Neural cell (in vitro differentiated cells): Measurements from ENCODE around the gene LRP2. TPM values are rescaled to one million over a fixed set of nuclear protein-coding genes. Genes with fewer than 3 reads are reported as not detected.

Experiments used
- H2AFZ ChIP-seq: fragments of 200-600, 300-800 bp; sonication (generic), shearing (Covaris generic); 2 replicates; pipeline ENCODE4 v1.6.0; 2014; ENCODE audit warnings: low read depth, mild to moderate bottlenecking, antibody characterized with exemption, low read length, moderate library complexity
- H3F3A ChIP-seq: fragments of 200-600 bp; shearing (Covaris generic); 2 replicates; pipeline ENCODE4 v1.6.1; 2016; ENCODE audit warnings: mild to moderate bottlenecking, moderate library complexity, mixed read lengths, antibody characterized with exemption, low read length; ENCODE audit not compliant: insufficient read depth, poor library complexity, severe bottlenecking
- H3K27ac ChIP-seq: fragments of 200-600, 300-800 bp; sonication (generic), shearing (Covaris generic); 2 replicates; pipeline ENCODE4 v1.5.1; 2014; ENCODE audit warnings: mild to moderate bottlenecking, low read length, moderate library complexity
- H3K27me3 ChIP-seq: fragments of 300-800, 200-600 bp; sonication (generic), shearing (Covaris generic); 2 replicates; pipeline ENCODE4 v1.6.0; 2014; ENCODE audit warnings: mild to moderate bottlenecking, low read depth, low read length, moderate library complexity; ENCODE audit not compliant: insufficient read depth
- H3K36me3 ChIP-seq: fragments of 300-800, 200-600 bp; sonication (generic), shearing (Covaris generic); 2 replicates; pipeline ENCODE4 v1.5.1; 2014; ENCODE audit warnings: mild to moderate bottlenecking, antibody characterized with exemption, low read length, moderate library complexity; ENCODE audit not compliant: insufficient read depth
- H3K4me2 ChIP-seq: fragments of 300-800, 200-600 bp; sonication (generic), shearing (Covaris generic); 2 replicates; pipeline ENCODE4 v1.6.0; 2014; ENCODE audit warnings: mild to moderate bottlenecking, low read length
- H3K4me3 ChIP-seq: fragments of 300-800, 200-600 bp; sonication (generic), shearing (Covaris generic); 2 replicates; pipeline ENCODE4 v1.5.1; 2014; ENCODE audit warnings: mild to moderate bottlenecking, low read length, moderate library complexity
- H3K79me2 ChIP-seq: fragments of 200-600 bp; shearing (Covaris generic); replicated peaks from 2 replicates; pipeline ENCODE4 v1.6.0; 2014; ENCODE audit warnings: mild to moderate bottlenecking, low read length, moderate library complexity; ENCODE audit not compliant: insufficient read depth
- H3K9ac ChIP-seq: fragments of 300-800, 200-600 bp; sonication (generic), shearing (Covaris generic); 2 replicates; pipeline ENCODE4 v1.6.1; 2016; ENCODE audit warnings: mild to moderate bottlenecking, low read length, mixed read lengths
- H3K9me2 ChIP-seq: fragments of 200-600 bp; shearing (Covaris generic); 2 replicates; pipeline ENCODE4 v1.6.1; 2016; ENCODE audit warnings: mild to moderate bottlenecking, low read length, mixed read lengths; ENCODE audit not compliant: insufficient read depth
- H3K9me3 ChIP-seq: fragments of 200-600, 300-800 bp; sonication (generic), shearing (Covaris generic); 2 replicates; pipeline ENCODE4 v1.6.1; 2016; ENCODE audit warnings: mild to moderate bottlenecking, mixed run types, low read length, moderate library complexity, mixed read lengths
- H4K20me1 ChIP-seq: fragments of 200-600 bp; shearing (Covaris generic); 2 replicates; pipeline ENCODE4 v1.6.1; 2016; ENCODE audit warnings: mild to moderate bottlenecking, mixed run types; ENCODE audit not compliant: insufficient read depth
- EP300 ChIP-seq: fragments of 450-650 bp; conservative IDR thresholded peaks from 2 replicates; pipeline ENCODE4 v1.6.1; 2014; ENCODE audit warnings: antibody characterized with exemption, mild to moderate bottlenecking, moderate library complexity; ENCODE audit not compliant: poor library complexity, severe bottlenecking
- EZH2 ChIP-seq: fragments of 200-600, 300-800 bp; shearing (Covaris generic), sonication (generic); IDR thresholded peaks from 2 replicates; pipeline ENCODE4 v1.6.1; 2014; ENCODE audit warnings: antibody characterized with exemption, low read length, borderline replicate concordance, mild to moderate bottlenecking; ENCODE audit not compliant: insufficient read depth, poor library complexity, severe bottlenecking
- MXI1 ChIP-seq: fragments of 450-650 bp; conservative IDR thresholded peaks from 2 replicates; pipeline ENCODE4 v1.6.1; 2014; ENCODE audit warnings: antibody characterized with exemption, mild to moderate bottlenecking; ENCODE audit not compliant: poor library complexity, severe bottlenecking
- POLR2AphosphoS5 ChIP-seq: IDR thresholded peaks from 2 replicates; pipeline ENCODE4 v1.6.1; 2012
- RAD21 ChIP-seq: fragments of 450-650 bp; conservative IDR thresholded peaks from 2 replicates; pipeline ENCODE4 v1.6.1; 2014; ENCODE audit warnings: antibody characterized with exemption, mild to moderate bottlenecking, moderate library complexity
- SMC3 ChIP-seq: fragments of 450-650 bp; conservative IDR thresholded peaks from 2 replicates; pipeline ENCODE4 v1.6.1; 2014; ENCODE audit warnings: antibody characterized with exemption, mild to moderate bottlenecking, moderate library complexity; ENCODE audit not compliant: poor library complexity
- TAF1 ChIP-seq: IDR thresholded peaks from 2 replicates; pipeline ENCODE4 v1.6.1; 2012; ENCODE audit warnings: low read depth
- polyA plus RNA-seq: library from polyadenylated mRNA; depleted of rRNA; stranded (reverse); fragments of >200 nt; gene quantifications from 2 replicates; pipeline ENCODE4 v1.2.3, GENCODE V29; 2014
- TF ChIP-seq, protein P1 (sequence below): IDR thresholded peaks from 2 replicates; pipeline ENCODE4 v1.6.1; 2012; ENCODE audit warnings: borderline replicate concordance
- TF ChIP-seq, protein P2 (sequence below): fragments of 450-650 bp; IDR thresholded peaks from 2 replicates; pipeline ENCODE4 v1.5.1; 2014; ENCODE audit warnings: antibody characterized with exemption, mild to moderate bottlenecking, moderate library complexity; ENCODE audit not compliant: poor library complexity, severe bottlenecking

LRP2 gene
- polyA plus RNA-seq, 1 donor from 2014 or later = 1.8 TPM

DNA sequence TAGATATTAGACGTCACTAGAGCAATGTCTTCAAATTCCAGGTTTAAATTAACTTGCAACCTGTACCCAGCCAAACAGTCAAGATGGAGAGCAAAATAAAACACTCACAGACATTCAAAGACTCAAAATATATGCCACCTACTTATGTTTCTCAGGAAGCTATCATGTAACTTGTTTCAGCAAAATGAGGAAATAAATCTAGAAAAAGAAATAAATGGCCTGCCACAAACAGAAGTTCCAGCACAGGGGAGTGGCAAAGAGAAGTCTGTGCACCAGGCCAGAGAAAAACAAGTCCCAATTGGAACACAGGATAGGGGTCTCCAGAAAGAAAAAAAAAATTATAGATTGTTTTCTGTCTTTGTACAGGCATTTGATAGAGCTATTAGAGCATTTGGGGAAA, 96.7 kb downstream of the LRP2 start:
- Histone ChIP-seq H3K36me3 (no peaks in the 10 kb centered on the region), H3K27ac (no peak overlapping the region), H3K9ac (no peak overlapping the region), H3K9me2 (no peaks in the 10 kb centered on the region), H3F3A (no peaks in the 10 kb centered on the region), H3K27me3 (no peaks in the 10 kb centered on the region), H2AFZ (no peak overlapping the region), H3K4me3 (no peak overlapping the region), H3K4me2 (no peak overlapping the region), H3K79me2 (no peaks in the 10 kb centered on the region), H4K20me1 (no peaks in the 10 kb centered on the region), H3K9me3 (no peaks in the 10 kb centered on the region)
- TF ChIP-seq POLR2AphosphoS5 = no peak
- no peak for TF ChIP-seq MXI1
- TF ChIP-seq, protein P1, sequence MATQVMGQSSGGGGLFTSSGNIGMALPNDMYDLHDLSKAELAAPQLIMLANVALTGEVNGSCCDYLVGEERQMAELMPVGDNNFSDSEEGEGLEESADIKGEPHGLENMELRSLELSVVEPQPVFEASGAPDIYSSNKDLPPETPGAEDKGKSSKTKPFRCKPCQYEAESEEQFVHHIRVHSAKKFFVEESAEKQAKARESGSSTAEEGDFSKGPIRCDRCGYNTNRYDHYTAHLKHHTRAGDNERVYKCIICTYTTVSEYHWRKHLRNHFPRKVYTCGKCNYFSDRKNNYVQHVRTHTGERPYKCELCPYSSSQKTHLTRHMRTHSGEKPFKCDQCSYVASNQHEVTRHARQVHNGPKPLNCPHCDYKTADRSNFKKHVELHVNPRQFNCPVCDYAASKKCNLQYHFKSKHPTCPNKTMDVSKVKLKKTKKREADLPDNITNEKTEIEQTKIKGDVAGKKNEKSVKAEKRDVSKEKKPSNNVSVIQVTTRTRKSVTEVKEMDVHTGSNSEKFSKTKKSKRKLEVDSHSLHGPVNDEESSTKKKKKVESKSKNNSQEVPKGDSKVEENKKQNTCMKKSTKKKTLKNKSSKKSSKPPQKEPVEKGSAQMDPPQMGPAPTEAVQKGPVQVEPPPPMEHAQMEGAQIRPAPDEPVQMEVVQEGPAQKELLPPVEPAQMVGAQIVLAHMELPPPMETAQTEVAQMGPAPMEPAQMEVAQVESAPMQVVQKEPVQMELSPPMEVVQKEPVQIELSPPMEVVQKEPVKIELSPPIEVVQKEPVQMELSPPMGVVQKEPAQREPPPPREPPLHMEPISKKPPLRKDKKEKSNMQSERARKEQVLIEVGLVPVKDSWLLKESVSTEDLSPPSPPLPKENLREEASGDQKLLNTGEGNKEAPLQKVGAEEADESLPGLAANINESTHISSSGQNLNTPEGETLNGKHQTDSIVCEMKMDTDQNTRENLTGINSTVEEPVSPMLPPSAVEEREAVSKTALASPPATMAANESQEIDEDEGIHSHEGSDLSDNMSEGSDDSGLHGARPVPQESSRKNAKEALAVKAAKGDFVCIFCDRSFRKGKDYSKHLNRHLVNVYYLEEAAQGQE = no peak
- no peak for TF ChIP-seq TAF1
- TF ChIP-seq SMC3 = no peak

DNA sequence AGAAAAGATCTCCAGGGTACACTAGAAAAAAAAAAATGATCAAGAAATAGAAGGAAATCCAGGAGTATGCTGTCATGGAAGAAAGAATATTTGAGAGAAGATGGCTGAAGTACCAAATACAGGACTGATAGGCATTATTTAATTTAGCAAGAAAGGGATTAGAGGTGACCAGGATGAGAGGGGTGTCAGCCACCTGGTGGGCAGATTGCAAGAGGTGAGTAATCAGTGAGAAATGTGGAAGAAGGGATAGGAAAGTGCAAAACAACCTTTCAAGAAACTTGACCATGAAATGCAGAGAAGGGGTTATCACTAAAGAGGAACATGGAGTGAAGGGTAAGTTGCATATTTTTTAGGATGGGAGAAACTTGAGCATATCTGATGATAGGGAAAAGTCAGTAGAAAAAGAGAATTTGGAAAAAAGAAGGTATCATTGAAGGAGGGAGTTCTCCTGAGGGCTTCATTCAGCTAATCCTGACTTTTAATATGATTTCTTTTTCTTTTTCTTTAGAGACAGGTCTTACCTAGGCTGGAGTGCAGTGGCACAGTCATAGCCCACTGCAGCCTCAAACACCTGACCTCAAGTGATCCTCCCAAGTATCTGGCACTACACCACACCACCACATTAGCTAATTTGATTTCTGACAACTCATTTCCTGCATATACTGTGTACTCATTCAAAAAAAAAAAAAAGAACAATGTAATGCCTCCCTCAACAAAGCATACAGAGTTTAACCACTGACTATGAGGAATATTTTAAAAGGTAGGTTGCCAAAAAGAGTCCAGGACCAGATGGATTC, 101.3 kb downstream of the LRP2 start:
- Histone ChIP-seq H3K4me2 (no peak overlapping the region), H3K9me3 (no peaks in the 10 kb centered on the region), H2AFZ (no peak overlapping the region), H4K20me1 (no peaks in the 10 kb centered on the region), H3K4me3 (no peak overlapping the region), H3F3A (no peaks in the 10 kb centered on the region), H3K36me3 (no peaks in the 10 kb centered on the region), H3K9me2 (no peaks in the 10 kb centered on the region), H3K27ac (no peak overlapping the region), H3K9ac (no peak overlapping the region), H3K79me2 (no peaks in the 10 kb centered on the region), H3K27me3 (no peaks in the 10 kb centered on the region)
- no peak for TF ChIP-seq EP300
- TF ChIP-seq RAD21 = no peak
- TF ChIP-seq EZH2 = no peak
- no peak for TF ChIP-seq MXI1
- TF ChIP-seq, protein P2, sequence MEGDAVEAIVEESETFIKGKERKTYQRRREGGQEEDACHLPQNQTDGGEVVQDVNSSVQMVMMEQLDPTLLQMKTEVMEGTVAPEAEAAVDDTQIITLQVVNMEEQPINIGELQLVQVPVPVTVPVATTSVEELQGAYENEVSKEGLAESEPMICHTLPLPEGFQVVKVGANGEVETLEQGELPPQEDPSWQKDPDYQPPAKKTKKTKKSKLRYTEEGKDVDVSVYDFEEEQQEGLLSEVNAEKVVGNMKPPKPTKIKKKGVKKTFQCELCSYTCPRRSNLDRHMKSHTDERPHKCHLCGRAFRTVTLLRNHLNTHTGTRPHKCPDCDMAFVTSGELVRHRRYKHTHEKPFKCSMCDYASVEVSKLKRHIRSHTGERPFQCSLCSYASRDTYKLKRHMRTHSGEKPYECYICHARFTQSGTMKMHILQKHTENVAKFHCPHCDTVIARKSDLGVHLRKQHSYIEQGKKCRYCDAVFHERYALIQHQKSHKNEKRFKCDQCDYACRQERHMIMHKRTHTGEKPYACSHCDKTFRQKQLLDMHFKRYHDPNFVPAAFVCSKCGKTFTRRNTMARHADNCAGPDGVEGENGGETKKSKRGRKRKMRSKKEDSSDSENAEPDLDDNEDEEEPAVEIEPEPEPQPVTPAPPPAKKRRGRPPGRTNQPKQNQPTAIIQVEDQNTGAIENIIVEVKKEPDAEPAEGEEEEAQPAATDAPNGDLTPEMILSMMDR = no peak
- TF ChIP-seq, protein P1 = no peak
- TF ChIP-seq TAF1 = no peak
- no peak for TF ChIP-seq POLR2AphosphoS5
- TF ChIP-seq SMC3 = no peak
